Caco-2 (cell line): ENCODE measurements around the gene TAS2R41. TPM values are rescaled to one million over a fixed set of nuclear protein-coding genes. Genes with fewer than 3 reads are reported as not detected.

Source experiments
- BruUV-seq: library from RNA; stranded (reverse); fragments of 400-500 nt; replicated peaks from 2 replicates; lab custom pipeline; 2021; lab: Mats Ljungman, UMichigan
- CTCF ChIA-PET: fragments of 300-600 bp; sonication (Branson Sonifier 250); formaldehyde crosslinking; loops from one replicate; lab custom pipeline; 2022; ENCODE audit warnings: antibody characterized with exemption; lab: Charles Lee
- POLR2A ChIA-PET: fragments of 300-600 bp; sonication (Branson Sonifier 250); formaldehyde crosslinking; loops from one replicate; lab custom pipeline; 2022; ENCODE audit warnings: antibody characterized with exemption; lab: Charles Lee
- DNase-seq, 2 experiments: peaks; one replicate each; pipeline versions ENCODE4 v3.0.0 to v3.0.0-alpha.2; 2020 to 2022
- H3K27me3 ChIP-seq: replicated peaks from 2 replicates; pipeline ENCODE4 v1.6.0; 2011; ENCODE audit warnings: low read length; ENCODE audit not compliant: control insufficient read depth, insufficient read depth
- H3K36me3 ChIP-seq: 2 replicates; pipeline ENCODE4 v1.5.1; 2011; ENCODE audit warnings: low read length; ENCODE audit not compliant: control insufficient read depth, insufficient read depth
- H3K4me1 ChIP-seq: fragments of 250-450 bp; sonication (Bioruptor Pico); 2 replicates; pipeline ENCODE4 v1.5.1; 2020; ENCODE audit warnings: mild to moderate bottlenecking
- H3K4me3 ChIP-seq: 2 replicates; pipeline ENCODE4 v1.5.1; 2011; ENCODE audit warnings: low read depth, mild to moderate bottlenecking, control low read depth, low read length
- H3K9me3 ChIP-seq: fragments of 250-450 bp; sonication (Bioruptor Pico); 2 replicates; pipeline ENCODE4 v1.5.1; 2020; ENCODE audit warnings: mild to moderate bottlenecking, moderate library complexity
- H3K27ac Mint-ChIP-seq: one replicate; pipeline ENCODE4 v1.8.0; 2022; ENCODE audit warnings: mixed read lengths; ENCODE audit not compliant: unreplicated experiment
- H3K27me3 Mint-ChIP-seq: one replicate; pipeline ENCODE4 v1.8.0; 2022; ENCODE audit warnings: mixed read lengths; ENCODE audit not compliant: insufficient read depth, unreplicated experiment
- H3K36me3 Mint-ChIP-seq: one replicate; pipeline ENCODE4 v1.8.0; 2022; ENCODE audit warnings: mild to moderate bottlenecking, mixed read lengths; ENCODE audit not compliant: insufficient read depth, unreplicated experiment
- H3K4me1 Mint-ChIP-seq: one replicate; pipeline ENCODE4 v1.8.0; 2022; ENCODE audit warnings: low read depth, mixed read lengths; ENCODE audit not compliant: unreplicated experiment
- H3K4me3 Mint-ChIP-seq: one replicate; pipeline ENCODE4 v1.8.0; 2022; ENCODE audit warnings: mild to moderate bottlenecking, moderate library complexity, mixed read lengths; ENCODE audit not compliant: unreplicated experiment
- H3K9me3 Mint-ChIP-seq: one replicate; pipeline ENCODE4 v1.8.0; 2022; ENCODE audit warnings: mixed read lengths; ENCODE audit not compliant: unreplicated experiment
- intact Hi-C: fragments of 100-400 bp; cut with micrococcal nuclease; formaldehyde crosslinking; loops from one replicate; pipeline ENCODE4 v1.10.0; 2022; ENCODE audit not compliant: unreplicated experiment
- total RNA-seq: library from RNA; stranded (reverse); gene quantifications from 2 replicates; pipeline ENCODE4 v1.2.3, GENCODE V29; 2022
- TF ChIP-seq, protein P1 (sequence below), 2 experiments: fragments of 200-600 bp in 1 of 2; IDR thresholded peaks; 1 replicate in 1 of 2; 2 replicates in 1 of 2; pipeline versions ENCODE4 v1.5.1 to v1.8.0; 2011 to 2022; ENCODE audit warnings: antibody characterized with exemption in 1 of 2, control low read depth in 1 of 2, inconsistent platforms in 1 of 2, low read depth in 1 of 2, low read length in 1 of 2, mild to moderate bottlenecking in 1 of 2, moderate library complexity in 1 of 2; ENCODE audit not compliant: insufficient read depth in 1 of 2, severe bottlenecking in 1 of 2, unreplicated experiment in 1 of 2

Gene TAS2R41
- total RNA-seq, 1 experiment from 2014 or later: not detected

DNA sequence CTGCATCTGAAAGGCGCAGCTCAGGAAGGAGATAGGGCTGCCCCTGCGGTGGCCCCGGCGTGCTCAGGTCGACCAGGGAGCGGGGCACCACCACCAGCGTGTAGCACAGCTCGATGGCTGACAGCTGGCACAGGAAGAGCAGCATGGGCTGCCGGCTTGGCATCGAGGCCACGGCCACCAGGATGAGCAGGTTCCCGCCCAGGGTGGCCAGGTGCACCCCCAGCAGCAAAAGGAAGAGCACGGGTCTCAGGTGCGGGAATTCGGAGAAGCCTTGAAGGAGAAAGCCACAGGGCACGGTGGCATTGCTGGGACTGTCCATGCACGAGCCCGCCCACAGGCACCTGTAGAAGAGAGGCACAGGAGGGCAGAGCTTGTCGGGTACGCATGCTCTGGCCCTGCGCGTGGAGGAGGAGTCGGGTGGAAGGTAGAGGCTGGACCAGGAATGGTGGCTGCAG is 33.9 kb downstream of the TAS2R41 start:
- Mint-ChIP-seq H3K27ac (peak overlapping the region; percentile 17), H3K4me3 (no peak overlapping the region), H3K9me3 (peaks cover 11% of the 10 kb centered on the region), H3K27me3 (no peaks in the 10 kb centered on the region), H3K36me3 (no peaks in the 10 kb centered on the region), H3K4me1 (peaks cover 26% of the 10 kb centered on the region)
- ChIA-PET CTCF (interaction anchor here (1.5 kb wide), 1 partner anchor 19 kb away, joined by 12 read pairs; no protein-coding TSS in a partner anchor), POLR2A (interaction anchor here (0.6 kb wide), 2 partner anchors 98 to 285 kb away, joined by 3 to 11 read pairs; no protein-coding TSS in a partner anchor)
- Histone ChIP-seq H3K9me3 (no peaks in the 10 kb centered on the region), H3K27me3 (no peaks in the 10 kb centered on the region), H3K4me1 (peaks cover 38% of the 10 kb centered on the region), H3K36me3 (no peaks in the 10 kb centered on the region), H3K4me3 (no peak overlapping the region)
- TF ChIP-seq, protein P1, sequence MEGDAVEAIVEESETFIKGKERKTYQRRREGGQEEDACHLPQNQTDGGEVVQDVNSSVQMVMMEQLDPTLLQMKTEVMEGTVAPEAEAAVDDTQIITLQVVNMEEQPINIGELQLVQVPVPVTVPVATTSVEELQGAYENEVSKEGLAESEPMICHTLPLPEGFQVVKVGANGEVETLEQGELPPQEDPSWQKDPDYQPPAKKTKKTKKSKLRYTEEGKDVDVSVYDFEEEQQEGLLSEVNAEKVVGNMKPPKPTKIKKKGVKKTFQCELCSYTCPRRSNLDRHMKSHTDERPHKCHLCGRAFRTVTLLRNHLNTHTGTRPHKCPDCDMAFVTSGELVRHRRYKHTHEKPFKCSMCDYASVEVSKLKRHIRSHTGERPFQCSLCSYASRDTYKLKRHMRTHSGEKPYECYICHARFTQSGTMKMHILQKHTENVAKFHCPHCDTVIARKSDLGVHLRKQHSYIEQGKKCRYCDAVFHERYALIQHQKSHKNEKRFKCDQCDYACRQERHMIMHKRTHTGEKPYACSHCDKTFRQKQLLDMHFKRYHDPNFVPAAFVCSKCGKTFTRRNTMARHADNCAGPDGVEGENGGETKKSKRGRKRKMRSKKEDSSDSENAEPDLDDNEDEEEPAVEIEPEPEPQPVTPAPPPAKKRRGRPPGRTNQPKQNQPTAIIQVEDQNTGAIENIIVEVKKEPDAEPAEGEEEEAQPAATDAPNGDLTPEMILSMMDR (IDR thresholded peaks at IDR 0.05; ENCODE audit: insufficient read depth in 1 of 2, low read depth in 1 of 2, low read length in 1 of 2, severe bottlenecking in 1 of 2, unreplicated experiment in 1 of 2): no peak
- intact Hi-C loops: no loop called here
- BruUV-seq: no TSS peak
- DNase-seq: no peak

DNA sequence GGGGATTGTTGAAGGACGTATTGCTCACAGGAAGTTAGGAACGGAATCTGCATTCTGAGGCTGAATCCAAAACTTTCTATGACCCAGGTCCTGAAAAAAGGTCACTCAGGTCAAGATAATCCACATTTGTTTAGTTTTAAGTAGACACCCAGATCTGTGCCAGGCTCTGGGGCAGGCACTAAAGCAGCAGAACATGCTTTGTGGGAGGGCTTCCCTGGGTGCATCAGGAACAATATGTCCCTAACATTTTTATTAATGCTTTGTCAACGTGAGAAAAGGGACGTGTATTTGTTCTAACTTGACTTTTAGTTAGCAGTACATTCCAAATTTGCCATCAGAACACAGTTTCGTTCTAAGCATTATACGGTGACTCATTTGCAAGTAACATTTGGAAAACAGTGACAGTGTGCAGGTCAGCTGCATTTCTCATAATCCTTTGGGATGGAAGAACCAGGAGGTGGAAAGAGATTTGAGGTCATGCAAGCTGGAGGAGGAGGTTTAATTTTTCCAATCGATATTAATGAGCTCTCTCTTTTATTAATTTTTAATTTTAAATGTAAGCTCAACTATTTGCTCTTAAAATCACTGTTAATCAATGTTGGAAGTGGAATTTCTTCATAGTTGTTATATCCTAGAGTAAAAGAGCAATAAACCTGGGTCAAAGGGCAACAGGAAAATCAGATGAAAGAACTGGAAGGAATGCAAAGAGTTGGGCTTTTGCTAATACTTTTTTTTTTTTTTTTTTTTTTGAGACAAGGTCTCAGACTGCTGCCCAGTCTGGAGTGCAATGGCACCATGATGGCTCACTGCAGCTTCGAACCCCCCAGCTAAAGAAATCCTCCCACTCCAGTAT is 35.0 kb downstream of the TAS2R41 start:
- H3K9me3 Mint-ChIP-seq: peaks cover 2% of the 10 kb centered on the region
- no peaks in the 10 kb centered on the region for H3K36me3 Mint-ChIP-seq
- POLR2A ChIA-PET: no interaction called here
- Histone ChIP-seq H3K4me1 (peaks cover 38% of the 10 kb centered on the region), H3K9me3 (no peaks in the 10 kb centered on the region), H3K27me3 (no peaks in the 10 kb centered on the region), H3K36me3 (no peaks in the 10 kb centered on the region), H3K4me3 (no peak overlapping the region)
- TF ChIP-seq, protein P1 (IDR thresholded peaks at IDR 0.05; ENCODE audit: insufficient read depth in 1 of 2, low read depth in 1 of 2, low read length in 1 of 2, severe bottlenecking in 1 of 2, unreplicated experiment in 1 of 2): no peak
- no TSS peak for BruUV-seq
- no peaks in the 10 kb centered on the region for H3K27me3 Mint-ChIP-seq
- intact Hi-C loops: no loop called here
- H3K27ac Mint-ChIP-seq: peak overlapping the region; percentile 17
- peaks cover 26% of the 10 kb centered on the region for H3K4me1 Mint-ChIP-seq
- DNase-seq: peak in 1 of 2 experiments; percentile 61
- CTCF ChIA-PET: interaction anchor here (0.7 to 1.5 kb wide), 4 partner anchors 13 to 133 kb away, joined by 3 to 12 read pairs (median 4); no protein-coding TSS in a partner anchor
- peak overlapping the region; percentile 36 for H3K4me3 Mint-ChIP-seq

DNA sequence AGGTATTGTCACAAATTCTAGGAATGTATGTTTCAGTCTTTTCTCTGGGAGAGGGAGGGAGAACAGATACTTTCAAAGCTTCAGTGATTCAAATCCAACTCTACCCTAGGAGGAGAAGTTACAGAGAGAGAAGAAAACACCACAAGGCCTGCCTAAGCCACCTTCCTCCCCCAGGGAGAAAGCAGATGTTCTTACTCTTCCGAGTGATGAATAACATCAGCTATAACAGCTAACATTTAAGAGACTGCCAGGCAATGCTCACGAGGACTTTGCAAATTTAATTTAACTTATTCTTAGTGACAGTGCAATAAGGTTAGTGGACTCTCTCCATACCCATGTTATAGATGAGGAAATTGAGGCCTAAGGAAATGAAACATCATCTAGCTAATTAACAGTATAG is 36.8 kb downstream of the TAS2R41 start:
- CTCF ChIA-PET: no interaction called here

More for the DNA sequence above, 36.8 kb downstream of the TAS2R41 start:
- TF ChIP-seq, protein P1 (IDR thresholded peaks at IDR 0.05; ENCODE audit: insufficient read depth in 1 of 2, low read depth in 1 of 2, low read length in 1 of 2, severe bottlenecking in 1 of 2, unreplicated experiment in 1 of 2): no peak
- POLR2A ChIA-PET: no interaction called here
- Histone ChIP-seq H3K9me3 (no peaks in the 10 kb centered on the region), H3K4me1 (peaks cover 38% of the 10 kb centered on the region), H3K27me3 (no peaks in the 10 kb centered on the region), H3K4me3 (no peak overlapping the region), H3K36me3 (no peaks in the 10 kb centered on the region)
- no peaks in the 10 kb centered on the region for H3K27me3 Mint-ChIP-seq
- no peak for DNase-seq
- intact Hi-C loops: no loop called here
- H3K4me3 Mint-ChIP-seq: no peak overlapping the region
- peaks cover 26% of the 10 kb centered on the region for H3K4me1 Mint-ChIP-seq
- no peaks in the 10 kb centered on the region for H3K36me3 Mint-ChIP-seq
- H3K27ac Mint-ChIP-seq: no peak overlapping the region
- no peaks in the 10 kb centered on the region for H3K9me3 Mint-ChIP-seq
- no TSS peak for BruUV-seq
